K562 (cell line): ENCODE results near the gene CCDC13. TPM values are rescaled to one million over a fixed set of nuclear protein-coding genes. Genes with fewer than 3 reads are reported as not detected.

Experiments used
- BCOR ChIP-seq: fragments of 450-650 bp; IDR thresholded peaks from 2 replicates; pipeline ENCODE4 v1.6.1; 2016
- CREM ChIP-seq: IDR thresholded peaks from 2 replicates; pipeline ENCODE4 v1.6.1; 2014; ENCODE audit warnings: antibody characterized with exemption, low read depth
- FOXJ2 ChIP-seq: fragments of 200-800 bp; sonication (Bioruptor generic); IDR thresholded peaks from 2 replicates; pipeline ENCODE4 v1.6.1; 2016; ENCODE audit warnings: missing genetic modification characterization, missing compliant biosample characterization
- PHTF2 ChIP-seq: fragments of 250-450 bp; sonication (Bioruptor Pico); IDR thresholded peaks from 2 replicates; pipeline ENCODE4 v1.5.0; 2021; ENCODE audit warnings: mild to moderate bottlenecking
- RBFOX2 ChIP-seq: fragments of 200-400 bp; formaldehyde crosslinking; IDR thresholded peaks from 2 replicates; pipeline ENCODE4 v1.6.1; 2017; ENCODE audit warnings: low read depth, mild to moderate bottlenecking, low read length, moderate library complexity
- RBM25 ChIP-seq: fragments of 200-400 bp; formaldehyde crosslinking; IDR thresholded peaks from 2 replicates; pipeline ENCODE4 v1.6.1; 2018; ENCODE audit warnings: low read length, low read depth, moderate library complexity; ENCODE audit not compliant: severe bottlenecking
- TCFL5 ChIP-seq: fragments of 250-450 bp; sonication (Bioruptor Pico); conservative IDR thresholded peaks from 2 replicates; pipeline ENCODE4 v1.6.1; 2021; ENCODE audit warnings: mild to moderate bottlenecking, moderate library complexity, matching md5 sums
- ZNF79 ChIP-seq: fragments of 250-450 bp; sonication (Bioruptor Pico); IDR thresholded peaks from 2 replicates; pipeline ENCODE4 v1.4.0; 2020; ENCODE audit warnings: low read depth, mild to moderate bottlenecking, moderate library complexity
- polyA plus RNA-seq, 8 experiments: library from polyadenylated mRNA; depleted of rRNA in 4 of 8; stranded (reverse) in 5 of 8; unstranded in 3 of 8; fragments of >200 nt; fragmentation: Nextera tagmentation in 2 of 8; fragmentation: Illumina TruSeq in 1 of 8; extraction: Ambion mirVana in 2 of 8; extraction: Trizol in 1 of 8; gene quantifications; 2 replicates each; pipeline versions ENCODE4 v1.2.1 to v1.2.3, GENCODE V29; 2011 to 2014; ENCODE audit warnings: inconsistent platforms in 1 of 8, missing spikeins in 1 of 8
- total RNA-seq, 7 experiments: library from RNA; depleted of rRNA in 6 of 7; stranded (reverse); fragments of >200 nt in 6 of 7; fragmentation: Illumina TruSeq in 2 of 7; extraction: Trizol in 2 of 7; gene quantifications; 2 replicates each; pipeline versions ENCODE4 v1.2.1 to v1.2.3, GENCODE V29; 2011 to 2021; ENCODE audit warnings: low replicate concordance in 1 of 7
- TF ChIP-seq, protein P1 (sequence below), 2 experiments: fragments of 450-650 bp in 1 of 2; sonication (generic) in 1 of 2; formaldehyde crosslinking in 1 of 2; IDR thresholded peaks; 2 replicates each; pipeline versions ENCODE4 v1.7.1 to v1.9.0; 2016 to 2022; ENCODE audit warnings: inconsistent platforms in 1 of 2, mild to moderate bottlenecking in 1 of 2, missing genetic modification reagents in 1 of 2
- TF ChIP-seq, protein P2 (sequence below), 2 experiments: fragments of 450-650 bp; IDR thresholded peaks; 2 replicates each; pipeline ENCODE4 v1.6.1; 2016

The CCDC13 gene
- total and polyA plus RNA-seq, 9 of the 15 experiments (the other 6 are each of a cell fraction or from before 2014, with no cell fraction given): 0.20 to 0.70 (median 0.48) TPM; not detected in 2

DNA sequence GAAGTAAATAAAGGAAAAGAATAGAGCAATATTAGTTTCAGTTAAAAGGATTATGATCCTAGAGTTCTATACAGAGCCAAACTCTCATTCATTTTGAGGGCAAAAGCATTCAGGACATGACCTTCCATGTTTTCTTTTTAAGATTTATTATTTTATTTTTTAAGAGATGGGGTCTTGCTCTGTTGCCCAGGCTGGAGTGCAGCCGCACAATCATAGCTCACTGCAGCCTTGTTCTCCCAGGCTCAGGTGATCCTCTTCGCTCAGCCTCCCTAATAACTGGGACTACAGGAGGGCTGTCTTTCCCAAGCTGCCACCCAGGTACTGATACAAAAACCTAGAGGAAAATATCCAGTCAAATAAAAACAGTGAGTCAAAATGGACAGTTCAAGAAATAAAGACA lies 13.6 kb upstream of the CCDC13 start (continued):
- TF ChIP-seq, protein P1, sequence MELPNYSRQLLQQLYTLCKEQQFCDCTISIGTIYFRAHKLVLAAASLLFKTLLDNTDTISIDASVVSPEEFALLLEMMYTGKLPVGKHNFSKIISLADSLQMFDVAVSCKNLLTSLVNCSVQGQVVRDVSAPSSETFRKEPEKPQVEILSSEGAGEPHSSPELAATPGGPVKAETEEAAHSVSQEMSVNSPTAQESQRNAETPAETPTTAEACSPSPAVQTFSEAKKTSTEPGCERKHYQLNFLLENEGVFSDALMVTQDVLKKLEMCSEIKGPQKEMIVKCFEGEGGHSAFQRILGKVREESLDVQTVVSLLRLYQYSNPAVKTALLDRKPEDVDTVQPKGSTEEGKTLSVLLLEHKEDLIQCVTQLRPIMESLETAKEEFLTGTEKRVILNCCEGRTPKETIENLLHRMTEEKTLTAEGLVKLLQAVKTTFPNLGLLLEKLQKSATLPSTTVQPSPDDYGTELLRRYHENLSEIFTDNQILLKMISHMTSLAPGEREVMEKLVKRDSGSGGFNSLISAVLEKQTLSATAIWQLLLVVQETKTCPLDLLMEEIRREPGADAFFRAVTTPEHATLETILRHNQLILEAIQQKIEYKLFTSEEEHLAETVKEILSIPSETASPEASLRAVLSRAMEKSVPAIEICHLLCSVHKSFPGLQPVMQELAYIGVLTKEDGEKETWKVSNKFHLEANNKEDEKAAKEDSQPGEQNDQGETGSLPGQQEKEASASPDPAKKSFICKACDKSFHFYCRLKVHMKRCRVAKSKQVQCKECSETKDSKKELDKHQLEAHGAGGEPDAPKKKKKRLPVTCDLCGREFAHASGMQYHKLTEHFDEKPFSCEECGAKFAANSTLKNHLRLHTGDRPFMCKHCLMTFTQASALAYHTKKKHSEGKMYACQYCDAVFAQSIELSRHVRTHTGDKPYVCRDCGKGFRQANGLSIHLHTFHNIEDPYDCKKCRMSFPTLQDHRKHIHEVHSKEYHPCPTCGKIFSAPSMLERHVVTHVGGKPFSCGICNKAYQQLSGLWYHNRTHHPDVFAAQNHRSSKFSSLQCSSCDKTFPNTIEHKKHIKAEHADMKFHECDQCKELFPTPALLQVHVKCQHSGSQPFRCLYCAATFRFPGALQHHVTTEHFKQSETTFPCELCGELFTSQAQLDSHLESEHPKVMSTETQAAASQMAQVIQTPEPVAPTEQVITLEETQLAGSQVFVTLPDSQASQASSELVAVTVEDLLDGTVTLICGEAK (IDR thresholded peaks at IDR 0.05): no peak
- TF ChIP-seq, protein P1 (CRISPR knock-in tag; IDR thresholded peaks at IDR 0.05): no peak
- no peak for TF ChIP-seq RBFOX2
- TF ChIP-seq, protein P2, sequence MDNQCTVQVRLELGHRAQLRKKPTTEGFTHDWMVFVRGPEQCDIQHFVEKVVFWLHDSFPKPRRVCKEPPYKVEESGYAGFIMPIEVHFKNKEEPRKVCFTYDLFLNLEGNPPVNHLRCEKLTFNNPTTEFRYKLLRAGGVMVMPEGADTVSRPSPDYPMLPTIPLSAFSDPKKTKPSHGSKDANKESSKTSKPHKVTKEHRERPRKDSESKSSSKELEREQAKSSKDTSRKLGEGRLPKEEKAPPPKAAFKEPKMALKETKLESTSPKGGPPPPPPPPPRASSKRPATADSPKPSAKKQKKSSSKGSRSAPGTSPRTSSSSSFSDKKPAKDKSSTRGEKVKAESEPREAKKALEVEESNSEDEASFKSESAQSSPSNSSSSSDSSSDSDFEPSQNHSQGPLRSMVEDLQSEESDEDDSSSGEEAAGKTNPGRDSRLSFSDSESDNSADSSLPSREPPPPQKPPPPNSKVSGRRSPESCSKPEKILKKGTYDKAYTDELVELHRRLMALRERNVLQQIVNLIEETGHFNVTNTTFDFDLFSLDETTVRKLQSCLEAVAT (IDR thresholded peaks at IDR 0.05): no peak
- TF ChIP-seq FOXJ2: no peak
- TF ChIP-seq RBM25: peak; percentile 84
- no peak for TF ChIP-seq TCFL5
- TF ChIP-seq BCOR: 0 out of 2 replicates have a peak, but pooled peaks have one; percentile 20
- TF ChIP-seq CREM: no peak
- no peak for TF ChIP-seq PHTF2 (CRISPR knock-in tag)
- 0 out of 2 replicates have a peak, but pooled peaks have one; percentile 44 for TF ChIP-seq ZNF79 (CRISPR knock-in tag)
